ENCODE results near the gene ATP6V1F.

The ATP6V1F gene

GRCh38 chr7:128869138-128869943, 6.7 kb downstream of the ATP6V1F start:
- CTCF ChIA-PET = interaction anchor here (1.0 to 4.6 kb wide), 4 partner anchors 10 to 17 kb away, joined by 4 to 47 read pairs (median 8); no protein-coding TSS in a partner anchor
- H3K27ac ChIP-seq (ENCODE audit: insufficient read depth in 1 of 2, low read depth in 1 of 2, low read length in 2 of 2, poor library complexity in 1 of 2, severe bottlenecking in 2 of 2) = no peak overlapping the region
- peak overlapping the region; percentile 46 to 80 (median 56) for H3K4me3 ChIP-seq (ENCODE audit: control insufficient read depth in 1 of 7, extremely low read depth in 1 of 7, insufficient read depth in 4 of 7, low read depth in 2 of 7, low read length in 6 of 7)
- H3K9me3 ChIP-seq (ENCODE audit: control extremely low read depth in 1 of 5, control insufficient read depth in 4 of 5, insufficient read depth in 2 of 5, low read depth in 1 of 5, low read length in 4 of 5) = no peaks in the 10 kb centered on the region
- under 1% methylated on average over 76 of the region's 86 CpGs for WGBS (ENCODE audit: insufficient coverage)
- peaks cover 0 to 22% (median 20%) of the 10 kb centered on the region in 4 experiments for H3K4me1 ChIP-seq (ENCODE audit: control extremely low read depth in 1 of 4, control insufficient read depth in 4 of 4, insufficient read depth in 4 of 4, low read length in 3 of 4)
- H3K27me3 ChIP-seq (replicated peaks in 2 of 5; ENCODE audit: control insufficient read depth in 4 of 5, insufficient read depth in 5 of 5, low read length in 4 of 5) = peaks cover 0 to 13% (median 2%) of the 10 kb centered on the region in 5 experiments
- H3K36me3 ChIP-seq (ENCODE audit: control insufficient read depth in 4 of 4, insufficient read depth in 4 of 4, low read length in 3 of 4) = peaks cover 0 to 23% (median 13%) of the 10 kb centered on the region in 4 experiments
- POLR2A ChIA-PET = no interaction called here
- peak in 2 of 3 donors; percentile 69 to 79 for DNase-seq

- Histone ChIP-seq H3K27ac (ENCODE audit: insufficient read depth in 1 of 2, low read depth in 1 of 2, low read length in 2 of 2, poor library complexity in 1 of 2, severe bottlenecking in 2 of 2) (no peak overlapping the region), H3K9me3 (ENCODE audit: control extremely low read depth in 1 of 5, control insufficient read depth in 4 of 5, insufficient read depth in 2 of 5, low read depth in 1 of 5, low read length in 4 of 5) (no peaks in the 10 kb centered on the region), H3K27me3 (replicated peaks in 2 of 5; ENCODE audit: control insufficient read depth in 4 of 5, insufficient read depth in 5 of 5, low read length in 4 of 5) (peaks cover 0 to 13% (median 2%) of the 10 kb centered on the region in 5 experiments), H3K36me3 (ENCODE audit: control insufficient read depth in 4 of 4, insufficient read depth in 4 of 4, low read length in 3 of 4) (peaks cover 0 to 19% (median 11%) of the 10 kb centered on the region in 4 experiments), H3K4me1 (ENCODE audit: control extremely low read depth in 1 of 4, control insufficient read depth in 4 of 4, insufficient read depth in 4 of 4, low read length in 3 of 4) (peaks cover 0 to 22% (median 19%) of the 10 kb centered on the region in 4 experiments), H3K4me3 (ENCODE audit: control insufficient read depth in 1 of 7, extremely low read depth in 1 of 7, insufficient read depth in 4 of 7, low read depth in 2 of 7, low read length in 6 of 7) (peak overlapping the region; percentile 46 to 80 (median 56))
- no peak for DNase-seq
- POLR2A ChIA-PET = no interaction called here
- WGBS (ENCODE audit: insufficient coverage) = 5% methylated on average over 28 of the region's 30 CpGs
- CTCF ChIA-PET = interaction anchor here (0.9 to 2.6 kb wide), 2 partner anchors 10 to 16 kb away, joined by 4 to 9 read pairs; no protein-coding TSS in a partner anchor
Measured at GRCh38 chr7:128869944-128870285, 7.3 kb downstream of the ATP6V1F start.

- 96% methylated on average over 4 of the region's 5 CpGs for WGBS (ENCODE audit: insufficient coverage)
- Histone ChIP-seq H3K27me3 (replicated peaks in 2 of 5; ENCODE audit: control insufficient read depth in 4 of 5, insufficient read depth in 5 of 5, low read length in 4 of 5) (peaks cover 0 to 13% (median 2%) of the 10 kb centered on the region in 5 experiments), H3K36me3 (ENCODE audit: control insufficient read depth in 4 of 4, insufficient read depth in 4 of 4, low read length in 3 of 4) (peaks cover 0 to 9% (median 3%) of the 10 kb centered on the region in 4 experiments), H3K4me3 (ENCODE audit: control insufficient read depth in 1 of 7, extremely low read depth in 1 of 7, insufficient read depth in 4 of 7, low read depth in 2 of 7, low read length in 6 of 7) (no peak overlapping the region), H3K9me3 (ENCODE audit: control extremely low read depth in 1 of 5, control insufficient read depth in 4 of 5, insufficient read depth in 2 of 5, low read depth in 1 of 5, low read length in 4 of 5) (no peaks in the 10 kb centered on the region), H3K4me1 (ENCODE audit: control extremely low read depth in 1 of 4, control insufficient read depth in 4 of 4, insufficient read depth in 4 of 4, low read length in 3 of 4) (peaks cover 0 to 22% (median 19%) of the 10 kb centered on the region in 4 experiments), H3K27ac (ENCODE audit: insufficient read depth in 1 of 2, low read depth in 1 of 2, low read length in 2 of 2, poor library complexity in 1 of 2, severe bottlenecking in 2 of 2) (no peak overlapping the region)
- CTCF ChIA-PET = interaction anchor here (0.9 to 2.6 kb wide), 4 partner anchors 9 to 36 kb away, joined by 3 to 9 read pairs (median 4); no protein-coding TSS in a partner anchor
- no peak for DNase-seq
- POLR2A ChIA-PET = interaction anchor here (0.6 kb wide), 1 partner anchor 160 kb away, joined by 8 read pairs; no protein-coding TSS in a partner anchor
Measured at GRCh38 chr7:128871050-128871449, 8.4 kb downstream of the ATP6V1F start.

DNA sequence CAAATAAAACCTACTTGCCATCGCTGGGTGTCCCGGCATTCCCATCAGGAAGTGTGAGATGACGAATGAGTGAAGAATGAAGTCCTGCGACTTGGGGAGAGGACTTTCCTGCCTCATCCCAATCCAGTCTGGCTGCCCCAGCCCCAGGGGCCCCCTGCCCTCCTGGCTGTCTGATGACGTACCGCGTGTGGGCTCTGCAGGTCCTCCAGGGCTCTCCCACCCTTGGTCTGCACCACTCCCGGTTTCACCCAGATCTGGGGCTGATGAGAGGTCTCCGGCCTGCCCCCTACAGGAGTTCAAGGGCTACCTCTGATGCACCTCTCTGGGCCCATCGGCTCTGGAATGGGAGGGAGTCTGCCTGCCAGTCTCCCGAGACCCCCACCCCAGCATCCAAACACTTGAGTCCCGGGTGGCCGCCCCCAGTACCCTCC, 9.8 kb downstream of the ATP6V1F start:
- DNase-seq = no peak
- CTCF ChIA-PET = interaction anchor here (0.8 to 3.0 kb wide), 6 partner anchors 7 to 30 kb away, joined by 3 to 20 read pairs (median 5); no protein-coding TSS in a partner anchor
- POLR2A ChIA-PET = no interaction called here
- Histone ChIP-seq H3K36me3 (ENCODE audit: control insufficient read depth in 4 of 4, insufficient read depth in 4 of 4, low read length in 3 of 4) (no peaks in the 10 kb centered on the region), H3K27me3 (replicated peaks in 2 of 5; ENCODE audit: control insufficient read depth in 4 of 5, insufficient read depth in 5 of 5, low read length in 4 of 5) (peaks cover 0 to 13% (median 2%) of the 10 kb centered on the region in 5 experiments), H3K27ac (ENCODE audit: insufficient read depth in 1 of 2, low read depth in 1 of 2, low read length in 2 of 2, poor library complexity in 1 of 2, severe bottlenecking in 2 of 2) (no peak overlapping the region), H3K4me3 (ENCODE audit: control insufficient read depth in 1 of 7, extremely low read depth in 1 of 7, insufficient read depth in 4 of 7, low read depth in 2 of 7, low read length in 6 of 7) (no peak overlapping the region), H3K9me3 (ENCODE audit: control extremely low read depth in 1 of 5, control insufficient read depth in 4 of 5, insufficient read depth in 2 of 5, low read depth in 1 of 5, low read length in 4 of 5) (no peaks in the 10 kb centered on the region), H3K4me1 (ENCODE audit: control extremely low read depth in 1 of 4, control insufficient read depth in 4 of 4, insufficient read depth in 4 of 4, low read length in 3 of 4) (peaks cover 0 to 22% (median 19%) of the 10 kb centered on the region in 4 experiments)
- WGBS (ENCODE audit: insufficient coverage) = 100% methylated on average over 5 of the region's 13 CpGs

- 88% methylated on average over 9 of the region's 9 CpGs for WGBS (ENCODE audit: insufficient coverage)
Measured at GRCh38 chr7:128873234-128873633, 10.6 kb downstream of the ATP6V1F start.

DNA sequence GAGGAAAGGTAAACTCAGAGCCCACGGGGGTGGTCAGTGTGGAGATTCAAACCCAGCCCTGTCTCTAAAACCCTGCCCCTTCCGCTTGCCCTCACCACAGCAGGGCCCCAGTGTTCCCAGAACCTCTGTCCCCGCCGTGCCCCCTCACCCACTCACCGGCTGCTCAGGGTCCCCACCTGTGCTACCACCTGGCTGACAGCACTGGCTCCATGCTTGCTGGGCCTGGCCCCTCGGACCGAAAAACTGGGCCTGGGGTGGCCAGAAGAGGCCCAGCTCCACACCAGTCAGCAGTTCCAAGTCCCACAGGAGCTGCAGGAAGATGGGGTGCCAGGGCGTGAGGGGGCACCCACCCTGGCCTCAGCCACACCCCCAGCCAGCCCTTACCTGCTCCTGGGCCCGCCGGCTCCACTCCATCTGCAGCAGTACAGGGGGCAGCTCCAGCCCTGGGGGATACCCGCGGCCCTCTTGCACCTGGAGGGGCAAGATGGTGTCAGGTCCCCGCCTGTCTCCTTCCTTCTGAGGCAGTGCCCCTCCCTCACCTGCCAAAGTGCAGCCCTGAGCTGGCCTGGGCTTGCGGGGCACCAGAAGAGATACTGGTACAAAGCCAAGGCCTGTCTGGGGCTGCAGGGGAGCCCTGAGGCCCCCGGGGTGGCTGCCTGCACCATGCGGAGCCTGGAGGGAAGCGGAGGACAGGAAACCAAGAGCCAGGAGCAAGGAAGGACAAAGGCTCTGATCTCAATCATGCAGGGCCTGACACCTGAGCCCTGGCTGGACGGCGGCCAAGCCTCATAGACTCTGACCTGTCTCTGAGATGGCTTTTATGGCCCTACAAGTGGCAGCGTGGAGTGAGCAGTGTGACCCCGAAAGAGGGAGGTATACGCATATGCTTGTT, 11.7 kb downstream of the ATP6V1F start:
- CTCF ChIA-PET = interaction anchor here (1.0 to 3.0 kb wide), 3 partner anchors 8 to 11 kb away, joined by 3 to 20 read pairs (median 17); partner anchors contain the start of gene ATP6V1F
- Histone ChIP-seq H3K4me1 (ENCODE audit: control extremely low read depth in 1 of 4, control insufficient read depth in 4 of 4, insufficient read depth in 4 of 4, low read length in 3 of 4) (peaks cover 0 to 12% (median 10%) of the 10 kb centered on the region in 4 experiments), H3K36me3 (ENCODE audit: control insufficient read depth in 4 of 4, insufficient read depth in 4 of 4, low read length in 3 of 4) (no peaks in the 10 kb centered on the region), H3K27ac (ENCODE audit: insufficient read depth in 1 of 2, low read depth in 1 of 2, low read length in 2 of 2, poor library complexity in 1 of 2, severe bottlenecking in 2 of 2) (no peak overlapping the region), H3K9me3 (ENCODE audit: control extremely low read depth in 1 of 5, control insufficient read depth in 4 of 5, insufficient read depth in 2 of 5, low read depth in 1 of 5, low read length in 4 of 5) (no peaks in the 10 kb centered on the region), H3K27me3 (replicated peaks in 2 of 5; ENCODE audit: control insufficient read depth in 4 of 5, insufficient read depth in 5 of 5, low read length in 4 of 5) (peaks cover 0 to 13% (median 2%) of the 10 kb centered on the region in 5 experiments), H3K4me3 (ENCODE audit: control insufficient read depth in 1 of 7, extremely low read depth in 1 of 7, insufficient read depth in 4 of 7, low read depth in 2 of 7, low read length in 6 of 7) (no peak overlapping the region)
- no peak for DNase-seq
- 94% methylated on average over 18 of the region's 22 CpGs for WGBS (ENCODE audit: insufficient coverage)
- POLR2A ChIA-PET = no interaction called here

More at GRCh38 chr7:128873234-128873633, 10.6 kb downstream of the ATP6V1F start:
- CTCF ChIA-PET = interaction anchor here (1.3 to 3.0 kb wide), 3 partner anchors 9 to 13 kb away, joined by 4 to 20 read pairs (median 6); no protein-coding TSS in a partner anchor
- DNase-seq = no peak
- H3K4me3 ChIP-seq (ENCODE audit: control insufficient read depth in 1 of 7, extremely low read depth in 1 of 7, insufficient read depth in 4 of 7, low read depth in 2 of 7, low read length in 6 of 7) = no peak overlapping the region
- H3K9me3 ChIP-seq (ENCODE audit: control extremely low read depth in 1 of 5, control insufficient read depth in 4 of 5, insufficient read depth in 2 of 5, low read depth in 1 of 5, low read length in 4 of 5) = no peaks in the 10 kb centered on the region
- POLR2A ChIA-PET = no interaction called here
- peaks cover 0 to 22% (median 20%) of the 10 kb centered on the region in 4 experiments for H3K4me1 ChIP-seq (ENCODE audit: control extremely low read depth in 1 of 4, control insufficient read depth in 4 of 4, insufficient read depth in 4 of 4, low read length in 3 of 4)
- peaks cover 0 to 13% (median 2%) of the 10 kb centered on the region in 5 experiments for H3K27me3 ChIP-seq (replicated peaks in 2 of 5; ENCODE audit: control insufficient read depth in 4 of 5, insufficient read depth in 5 of 5, low read length in 4 of 5)
- H3K27ac ChIP-seq (ENCODE audit: insufficient read depth in 1 of 2, low read depth in 1 of 2, low read length in 2 of 2, poor library complexity in 1 of 2, severe bottlenecking in 2 of 2) = no peak overlapping the region
- no peaks in the 10 kb centered on the region for H3K36me3 ChIP-seq (ENCODE audit: control insufficient read depth in 4 of 4, insufficient read depth in 4 of 4, low read length in 3 of 4)

Measured in common myeloid progenitor, CD34-positive (primary cell).